Activated naive CD8-positive, alpha-beta T cell treated with anti-CD3 and anti-CD28 coated beads, Interleukin-2, amount 50 U/mL, for 16 hours (primary cell): Measurements from ENCODE around the gene SEC22C.

ENCODE experiments used
- DNase-seq: peaks from one replicate; pipeline ENCODE4 v3.0.0-alpha.2; 2020; ENCODE audit warnings: low read depth, low spot score

The SEC22C gene

GRCh38 chr3:42537350-42537749 lies 44.4 kb downstream of the SEC22C start:
- DNase-seq, result no peak

- DNase-seq, result no peak
These were observed 45.6 kb downstream of the SEC22C start for GRCh38 chr3:42535981-42536784.

GRCh38 chr3:42533161-42533897 lies 48.4 kb downstream of the SEC22C start:
- DNase-seq, result no peak

GRCh38 chr3:42532229-42532628 lies 49.5 kb downstream of the SEC22C start:
- DNase-seq, result no peak

- no peak for DNase-seq
These were observed 50.3 kb downstream of the SEC22C start for GRCh38 chr3:42531470-42531869.

- DNase-seq, result no peak
These were observed 51.7 kb downstream of the SEC22C start for GRCh38 chr3:42530073-42530472.

- DNase-seq, result no peak
These were observed 52.3 kb downstream of the SEC22C start for GRCh38 chr3:42529468-42529867.

- DNase-seq, result no peak
These were observed 54.3 kb downstream of the SEC22C start for GRCh38 chr3:42527368-42527917.

GRCh38 chr3:42526616-42527367 lies 55.0 kb downstream of the SEC22C start:
- peak; percentile 29 for DNase-seq

GRCh38 chr3:42525736-42526345 lies 55.9 kb downstream of the SEC22C start:
- DNase-seq, result no peak

- DNase-seq, result no peak
These were observed 56.6 kb downstream of the SEC22C start for GRCh38 chr3:42525212-42525611.

GRCh38 chr3:42524751-42525150 lies 57.0 kb downstream of the SEC22C start:
- DNase-seq, result no peak

- no peak for DNase-seq
These were observed 60.9 kb downstream of the SEC22C start for GRCh38 chr3:42520906-42521305.

- DNase-seq, result no peak
These were observed 61.4 kb downstream of the SEC22C start for GRCh38 chr3:42520336-42520735.

- DNase-seq, result no peak
These were observed 62.2 kb downstream of the SEC22C start for GRCh38 chr3:42519568-42519962.

- DNase-seq, result no peak
These were observed 62.8 kb downstream of the SEC22C start for GRCh38 chr3:42518800-42519567.

GRCh38 chr3:42517117-42517516 lies 64.7 kb downstream of the SEC22C start:
- no peak for DNase-seq

- no peak for DNase-seq
These were observed 65.3 kb downstream of the SEC22C start for GRCh38 chr3:42516443-42516842.

- DNase-seq, result no peak
These were observed 65.8 kb downstream of the SEC22C start for GRCh38 chr3:42515976-42516375.

GRCh38 chr3:42515391-42515916 lies 66.3 kb downstream of the SEC22C start:
- DNase-seq, result no peak

GRCh38 chr3:42514876-42515275 lies 66.9 kb downstream of the SEC22C start:
- DNase-seq, result no peak
